ENCODE measurements around the gene JPH3.
A peak's percentile ranks its signal among the peaks of the same experiment; 100 is the strongest.

JPH3 gene

GRCh38 chr16:87695534-87695933 is 93.2 kb downstream of the JPH3 start:
- no peak overlapping the region for H3K4me3 Mint-ChIP-seq

GRCh38 chr16:87696726-87697125 is 94.4 kb downstream of the JPH3 start:
- ATAC-seq (ENCODE audit: low read depth) = no peak
- peaks cover 29% of the 10 kb centered on the region for H3K4me1 Mint-ChIP-seq

More at GRCh38 chr16:87695534-87695933, 93.2 kb downstream of the JPH3 start:
- H3K36me3 Mint-ChIP-seq = no peaks in the 10 kb centered on the region
- H3K27me3 Mint-ChIP-seq = no peaks in the 10 kb centered on the region
- H3K4me1 Mint-ChIP-seq = peaks cover 19% of the 10 kb centered on the region
- no peak for DNase-seq (ENCODE audit: low spot score in 2 of 2)
- H3K27ac Mint-ChIP-seq = no peak overlapping the region
- H3K9me3 Mint-ChIP-seq = no peaks in the 10 kb centered on the region
- ATAC-seq (ENCODE audit: low read depth) = no peak

GRCh38 chr16:87697256-87697655 is 94.9 kb downstream of the JPH3 start:
- no peak overlapping the region for H3K4me3 Mint-ChIP-seq
- ATAC-seq (ENCODE audit: low read depth) (no peak), DNase-seq (ENCODE audit: low spot score in 2 of 2) (no peak)
- no peaks in the 10 kb centered on the region for H3K27me3 Mint-ChIP-seq
- no peaks in the 10 kb centered on the region for H3K36me3 Mint-ChIP-seq
- peaks cover 35% of the 10 kb centered on the region for H3K4me1 Mint-ChIP-seq
- H3K9me3 Mint-ChIP-seq = no peaks in the 10 kb centered on the region
- no peak overlapping the region for H3K27ac Mint-ChIP-seq

More at GRCh38 chr16:87696726-87697125, 94.4 kb downstream of the JPH3 start:
- H3K4me3 Mint-ChIP-seq = no peak overlapping the region
- no peak for DNase-seq (ENCODE audit: low spot score in 2 of 2)
- H3K9me3 Mint-ChIP-seq = no peaks in the 10 kb centered on the region
- H3K36me3 Mint-ChIP-seq = no peaks in the 10 kb centered on the region
- H3K27me3 Mint-ChIP-seq = no peaks in the 10 kb centered on the region
- H3K27ac Mint-ChIP-seq = no peak overlapping the region

- H3K27ac Mint-ChIP-seq = peak overlapping the region; percentile 73
- H3K9me3 Mint-ChIP-seq = no peaks in the 10 kb centered on the region
- H3K36me3 Mint-ChIP-seq = no peaks in the 10 kb centered on the region
These were observed 95.5 kb downstream of the JPH3 start for GRCh38 chr16:87697792-87698191.

GRCh38 chr16:87698241-87698640 is 95.9 kb downstream of the JPH3 start:
- ATAC-seq (ENCODE audit: low read depth) (no peak), DNase-seq (ENCODE audit: low spot score in 2 of 2) (no peak)
- peak overlapping the region; percentile 57 for H3K4me3 Mint-ChIP-seq
- H3K27ac Mint-ChIP-seq = peak overlapping the region; percentile 73
- no peaks in the 10 kb centered on the region for H3K27me3 Mint-ChIP-seq
- peaks cover 40% of the 10 kb centered on the region for H3K4me1 Mint-ChIP-seq
- H3K9me3 Mint-ChIP-seq = no peaks in the 10 kb centered on the region
- H3K36me3 Mint-ChIP-seq = no peaks in the 10 kb centered on the region

More at GRCh38 chr16:87697792-87698191, 95.5 kb downstream of the JPH3 start:
- Mint-ChIP-seq H3K4me1 (peaks cover 38% of the 10 kb centered on the region), H3K4me3 (no peak overlapping the region), H3K27me3 (no peaks in the 10 kb centered on the region)
- ATAC-seq (ENCODE audit: low read depth) = no peak
- DNase-seq (ENCODE audit: low spot score in 2 of 2) = no peak

- peak overlapping the region; percentile 62 for H3K4me3 Mint-ChIP-seq
- H3K27ac Mint-ChIP-seq = peak overlapping the region; percentile 73
- no peaks in the 10 kb centered on the region for H3K9me3 Mint-ChIP-seq
- H3K36me3 Mint-ChIP-seq = no peaks in the 10 kb centered on the region
- peak; percentile 28 for ATAC-seq (ENCODE audit: low read depth)
- no peaks in the 10 kb centered on the region for H3K27me3 Mint-ChIP-seq
- peaks cover 41% of the 10 kb centered on the region for H3K4me1 Mint-ChIP-seq
- DNase-seq (ENCODE audit: low spot score in 2 of 2) = peak; percentile 16 to 37
These were observed 96.4 kb downstream of the JPH3 start for GRCh38 chr16:87698676-87699199.

GRCh38 chr16:87700406-87701077 is 98.2 kb downstream of the JPH3 start:
- DNase-seq (ENCODE audit: low spot score in 2 of 2) (peak in 1 of 2 donors; percentile 8), ATAC-seq (ENCODE audit: low read depth) (peak; percentile 16)
- peaks cover 41% of the 10 kb centered on the region for H3K4me1 Mint-ChIP-seq
- no peaks in the 10 kb centered on the region for H3K36me3 Mint-ChIP-seq
- no peaks in the 10 kb centered on the region for H3K27me3 Mint-ChIP-seq
- H3K4me3 Mint-ChIP-seq = peak overlapping the region; percentile 73
- H3K9me3 Mint-ChIP-seq = no peaks in the 10 kb centered on the region
- H3K27ac Mint-ChIP-seq = peak overlapping the region; percentile 91

- no peaks in the 10 kb centered on the region for H3K9me3 Mint-ChIP-seq
- DNase-seq (ENCODE audit: low spot score in 2 of 2) (no peak), ATAC-seq (ENCODE audit: low read depth) (peak; percentile 25)
- peak overlapping the region; percentile 73 for H3K4me3 Mint-ChIP-seq
- H3K36me3 Mint-ChIP-seq = no peaks in the 10 kb centered on the region
- peak overlapping the region; percentile 91 for H3K27ac Mint-ChIP-seq
- peaks cover 41% of the 10 kb centered on the region for H3K4me1 Mint-ChIP-seq
- H3K27me3 Mint-ChIP-seq = no peaks in the 10 kb centered on the region
These were observed 98.8 kb downstream of the JPH3 start for GRCh38 chr16:87701078-87701460.

- DNase-seq (ENCODE audit: low spot score in 2 of 2) = peak; percentile 50 to 65
- Mint-ChIP-seq H3K4me1 (peaks cover 41% of the 10 kb centered on the region), H3K27ac (peak overlapping the region; percentile 91), H3K27me3 (no peaks in the 10 kb centered on the region), H3K9me3 (no peaks in the 10 kb centered on the region), H3K4me3 (peak overlapping the region; percentile 73), H3K36me3 (no peaks in the 10 kb centered on the region)
- ATAC-seq (ENCODE audit: low read depth) = peak; percentile 69
These were observed 99.2 kb downstream of the JPH3 start for GRCh38 chr16:87701505-87701921.

- H3K4me1 Mint-ChIP-seq = peaks cover 41% of the 10 kb centered on the region
- H3K27me3 Mint-ChIP-seq = no peaks in the 10 kb centered on the region
- no peaks in the 10 kb centered on the region for H3K36me3 Mint-ChIP-seq
- peak overlapping the region; percentile 91 for H3K27ac Mint-ChIP-seq
- ATAC-seq (ENCODE audit: low read depth) = peak; percentile 51
- H3K9me3 Mint-ChIP-seq = no peaks in the 10 kb centered on the region
- peak; percentile 31 to 64 for DNase-seq (ENCODE audit: low spot score in 2 of 2)
- peak overlapping the region; percentile 73 for H3K4me3 Mint-ChIP-seq
These were observed 100.1 kb downstream of the JPH3 start for GRCh38 chr16:87702325-87702811.

GRCh38 chr16:87703071-87703470 is 100.8 kb downstream of the JPH3 start:
- no peak for DNase-seq (ENCODE audit: low spot score in 2 of 2)
- H3K27ac Mint-ChIP-seq = peak overlapping the region; percentile 91
- peaks cover 39% of the 10 kb centered on the region for H3K4me1 Mint-ChIP-seq
- no peaks in the 10 kb centered on the region for H3K9me3 Mint-ChIP-seq
- no peaks in the 10 kb centered on the region for H3K36me3 Mint-ChIP-seq
- no peak for ATAC-seq (ENCODE audit: low read depth)
- H3K4me3 Mint-ChIP-seq = no peak overlapping the region
- no peaks in the 10 kb centered on the region for H3K27me3 Mint-ChIP-seq

GRCh38 chr16:87703835-87704375 is 101.6 kb downstream of the JPH3 start:
- peaks cover 6% of the 10 kb centered on the region for H3K36me3 Mint-ChIP-seq
- H3K27ac Mint-ChIP-seq = no peak overlapping the region
- ATAC-seq (ENCODE audit: low read depth) (no peak), DNase-seq (ENCODE audit: low spot score in 2 of 2) (no peak)
- H3K4me1 Mint-ChIP-seq = peaks cover 33% of the 10 kb centered on the region
- no peak overlapping the region for H3K4me3 Mint-ChIP-seq
- H3K9me3 Mint-ChIP-seq = no peaks in the 10 kb centered on the region
- H3K27me3 Mint-ChIP-seq = no peaks in the 10 kb centered on the region

- DNase-seq (ENCODE audit: low spot score in 2 of 2) (no peak), ATAC-seq (ENCODE audit: low read depth) (no peak)
- H3K36me3 Mint-ChIP-seq = peaks cover 7% of the 10 kb centered on the region
- no peak overlapping the region for H3K27ac Mint-ChIP-seq
- H3K27me3 Mint-ChIP-seq = no peaks in the 10 kb centered on the region
- H3K9me3 Mint-ChIP-seq = no peaks in the 10 kb centered on the region
- no peak overlapping the region for H3K4me3 Mint-ChIP-seq
- peaks cover 26% of the 10 kb centered on the region for H3K4me1 Mint-ChIP-seq
These were observed 102.5 kb downstream of the JPH3 start for GRCh38 chr16:87704754-87705353.

- H3K27me3 Mint-ChIP-seq = no peaks in the 10 kb centered on the region
- H3K4me1 Mint-ChIP-seq = peaks cover 20% of the 10 kb centered on the region
- H3K9me3 Mint-ChIP-seq = no peaks in the 10 kb centered on the region
- H3K4me3 Mint-ChIP-seq = no peak overlapping the region
- no peak overlapping the region for H3K27ac Mint-ChIP-seq
- peaks cover 10% of the 10 kb centered on the region for H3K36me3 Mint-ChIP-seq
- DNase-seq (ENCODE audit: low spot score in 2 of 2) (no peak), ATAC-seq (ENCODE audit: low read depth) (no peak)
These were observed 103.5 kb downstream of the JPH3 start for GRCh38 chr16:87705771-87706277.

All from memory B cell (primary cell).